ENCODE results near the gene SDK2. TPM values are rescaled to one million over a fixed set of nuclear protein-coding genes. Genes with fewer than 3 reads are reported as not detected.

The SDK2 gene
- total and polyA plus RNA-seq, 2 experiments from 2014 or later = 0.59 to 1.2 TPM

- no peak for DNase-seq (ENCODE audit: low spot score)
- H3K27ac ChIP-seq = no peak overlapping the region
- no peaks in the 10 kb centered on the region for H3K79me2 ChIP-seq
- no peaks in the 10 kb centered on the region for H3K4me1 ChIP-seq (ENCODE audit: insufficient read depth)
- WGBS (ENCODE audit: low lambda C conversion rate, missing lambda C conversion rate) = 91% methylated on average over 12 of the region's 12 CpGs
- no peaks in the 10 kb centered on the region for H3K9me3 ChIP-seq (ENCODE audit: low read depth)
- H3K27me3 ChIP-seq = peaks cover 6% of the 10 kb centered on the region
- H3K9me2 ChIP-seq (replicated peaks; ENCODE audit: insufficient read depth) = no peaks in the 10 kb centered on the region
- no peak overlapping the region for H3K4me2 ChIP-seq
- no peak overlapping the region for H3K4me3 ChIP-seq
- TF ChIP-seq CTCF (IDR thresholded peaks at IDR 0.05; ENCODE audit: poor library complexity) = no peak
- no peak for TF ChIP-seq EZH2phosphoT487 (IDR thresholded peaks at IDR 0.05; ENCODE audit: low read depth, severe bottlenecking, unreplicated experiment)
- no peak for TF ChIP-seq EZH2 (IDR thresholded peaks at IDR 0.05; ENCODE audit: borderline replicate concordance)
- H2AFZ ChIP-seq = no peak overlapping the region
- no peaks in the 10 kb centered on the region for H3K36me3 ChIP-seq (replicated peaks; ENCODE audit: insufficient read depth, low read depth)
- H4K20me1 ChIP-seq (ENCODE audit: insufficient read depth, poor library complexity, severe bottlenecking) = no peaks in the 10 kb centered on the region
Observed at GRCh38 chr17:73580073-73580710, 64.1 kb downstream of the SDK2 start.

GRCh38 chr17:73576556-73577098, 67.6 kb downstream of the SDK2 start:
- 80% methylated on average over 6 of the region's 6 CpGs for WGBS (ENCODE audit: low lambda C conversion rate, missing lambda C conversion rate)
- no peak for TF ChIP-seq CTCF (IDR thresholded peaks at IDR 0.05; ENCODE audit: poor library complexity)
- TF ChIP-seq EZH2 (IDR thresholded peaks at IDR 0.05; ENCODE audit: borderline replicate concordance) = no peak
- TF ChIP-seq EZH2phosphoT487 (IDR thresholded peaks at IDR 0.05; ENCODE audit: low read depth, severe bottlenecking, unreplicated experiment) = no peak
- DNase-seq (ENCODE audit: low spot score) = no peak
- no peaks in the 10 kb centered on the region for H3K4me1 ChIP-seq (ENCODE audit: insufficient read depth)
- no peak overlapping the region for H3K27ac ChIP-seq
- no peaks in the 10 kb centered on the region for H3K79me2 ChIP-seq
- no peaks in the 10 kb centered on the region for H3K36me3 ChIP-seq (replicated peaks; ENCODE audit: insufficient read depth, low read depth)
- no peaks in the 10 kb centered on the region for H3K9me3 ChIP-seq (ENCODE audit: low read depth)
- H3K4me3 ChIP-seq = no peak overlapping the region
- no peaks in the 10 kb centered on the region for H4K20me1 ChIP-seq (ENCODE audit: insufficient read depth, poor library complexity, severe bottlenecking)
- no peaks in the 10 kb centered on the region for H3K9me2 ChIP-seq (replicated peaks; ENCODE audit: insufficient read depth)
- no peak overlapping the region for H2AFZ ChIP-seq
- no peak overlapping the region for H3K4me2 ChIP-seq
- H3K27me3 ChIP-seq = peaks cover 4% of the 10 kb centered on the region

GRCh38 chr17:73575470-73576221, 68.6 kb downstream of the SDK2 start:
- H4K20me1 ChIP-seq (ENCODE audit: insufficient read depth, poor library complexity, severe bottlenecking) = no peaks in the 10 kb centered on the region

More at GRCh38 chr17:73575470-73576221, 68.6 kb downstream of the SDK2 start:
- 61% methylated on average over 15 of the region's 15 CpGs for WGBS (ENCODE audit: low lambda C conversion rate, missing lambda C conversion rate)
- Histone ChIP-seq H3K9me3 (ENCODE audit: low read depth) (no peaks in the 10 kb centered on the region), H3K4me2 (no peak overlapping the region), H3K27ac (no peak overlapping the region), H3K4me3 (no peak overlapping the region), H3K79me2 (no peaks in the 10 kb centered on the region), H3K36me3 (replicated peaks; ENCODE audit: insufficient read depth, low read depth) (no peaks in the 10 kb centered on the region), H3K27me3 (peaks cover 4% of the 10 kb centered on the region), H3K9me2 (replicated peaks; ENCODE audit: insufficient read depth) (no peaks in the 10 kb centered on the region), H3K4me1 (ENCODE audit: insufficient read depth) (no peaks in the 10 kb centered on the region), H2AFZ (no peak overlapping the region)
- TF ChIP-seq CTCF (IDR thresholded peaks at IDR 0.05; ENCODE audit: poor library complexity) (no peak), EZH2 (IDR thresholded peaks at IDR 0.05; ENCODE audit: borderline replicate concordance) (no peak), EZH2phosphoT487 (IDR thresholded peaks at IDR 0.05; ENCODE audit: low read depth, severe bottlenecking, unreplicated experiment) (no peak)
- DNase-seq (ENCODE audit: low spot score) = no peak

Measured in hepatocyte (in vitro differentiated cells).